ENCODE data around the gene FGF14.

- TF ChIP-seq CTCF (IDR thresholded peaks at IDR 0.05) (no peak), EZH2 (IDR thresholded peaks at IDR 0.05; ENCODE audit: borderline replicate concordance, insufficient read depth, low read depth, low read length, poor library complexity, severe bottlenecking) (no peak)
Observed at GRCh38 chr13:102251817-102252216, 150.0 kb downstream of the FGF14 start.

All from B cell (primary cell).